ENCODE results near the gene GABRG3. TPM values are rescaled to one million over a fixed set of nuclear protein-coding genes. Genes with fewer than 3 reads are reported as not detected.

Gene GABRG3
- total RNA-seq, 3 donors from 2014 or later = 0.15 to 0.33 TPM; not detected in 1

DNA sequence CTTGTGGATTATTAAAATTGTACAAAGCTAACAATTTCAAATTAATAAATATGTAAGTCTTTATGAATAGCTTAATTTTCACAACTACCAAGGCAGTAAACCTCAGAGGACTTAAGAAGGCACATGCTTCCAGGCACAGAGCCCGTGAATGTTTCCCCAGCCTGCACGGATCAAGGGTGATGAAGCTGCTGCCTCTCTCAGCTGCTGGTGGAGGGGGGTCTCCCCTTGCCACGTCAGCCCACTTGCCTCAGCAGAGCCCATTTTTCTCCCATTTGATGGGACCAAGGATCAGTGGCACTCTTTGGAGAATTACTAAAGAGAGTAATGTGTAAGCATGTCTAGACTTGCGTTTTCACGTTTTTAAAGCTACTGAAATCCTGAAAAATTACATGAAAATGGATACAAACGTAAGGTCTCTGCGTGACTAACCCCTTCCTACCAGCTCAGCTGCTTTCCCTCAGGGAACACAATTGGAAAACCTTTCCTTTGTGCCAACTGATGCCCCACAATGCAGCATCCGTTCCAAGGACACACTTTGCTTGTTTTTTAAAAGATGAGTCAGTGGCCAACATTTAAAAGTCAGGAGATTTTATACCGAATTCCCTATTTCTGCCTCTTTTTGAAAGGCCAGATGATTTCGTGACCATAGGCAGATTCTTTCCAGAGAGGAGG lies 494.1 kb downstream of the GABRG3 start:
- H3K27me3 ChIP-seq = no peaks in the 10 kb centered on the region
- no peaks in the 10 kb centered on the region for H3K4me1 ChIP-seq
- TF ChIP-seq POLR2A (IDR thresholded peaks at IDR 0.05) (no peak), POLR2AphosphoS5 (IDR thresholded peaks at IDR 0.05) (no peak), CTCF (IDR thresholded peaks at IDR 0.05) (no peak)
- no peak for DNase-seq (ENCODE audit: low spot score in 2 of 2)
- intact Hi-C loops (cut with DNase I; ENCODE audit: low total_unique reads) = no loop called here
- no peak overlapping the region for H3K27ac ChIP-seq
- no peak overlapping the region for H3K4me3 ChIP-seq
- no peaks in the 10 kb centered on the region for H3K9me3 ChIP-seq
- no peaks in the 10 kb centered on the region for H3K36me3 ChIP-seq

DNA sequence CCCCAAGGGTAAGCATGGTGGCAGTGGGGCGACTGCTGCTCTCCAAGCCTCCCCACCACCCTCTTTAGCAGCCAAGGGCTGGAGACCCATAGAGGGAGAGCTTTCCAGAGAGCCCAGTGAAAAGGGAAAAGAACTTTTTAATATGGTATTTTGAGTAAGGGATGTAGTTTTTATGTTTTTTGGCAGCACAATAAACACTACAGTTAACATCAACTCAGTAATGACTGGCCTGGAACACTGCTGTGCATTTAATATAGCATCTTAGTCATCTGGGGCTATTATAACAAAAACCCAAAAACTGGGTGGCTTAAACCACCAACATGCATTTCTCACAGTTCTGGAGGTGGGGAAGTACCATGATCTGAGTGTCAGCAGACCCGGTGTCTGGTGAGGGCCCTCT lies 495.8 kb downstream of the GABRG3 start:
- Histone ChIP-seq H3K36me3 (no peaks in the 10 kb centered on the region), H3K27me3 (no peaks in the 10 kb centered on the region), H3K4me1 (no peaks in the 10 kb centered on the region), H3K4me3 (no peak overlapping the region), H3K27ac (no peak overlapping the region), H3K9me3 (no peaks in the 10 kb centered on the region)
- DNase-seq (ENCODE audit: low spot score in 2 of 2) = no peak
- intact Hi-C loops (cut with DNase I; ENCODE audit: low total_unique reads) = no loop called here
- no peak for TF ChIP-seq CTCF (IDR thresholded peaks at IDR 0.05)
- no peak for TF ChIP-seq POLR2A (IDR thresholded peaks at IDR 0.05)
- no peak for TF ChIP-seq POLR2AphosphoS5 (IDR thresholded peaks at IDR 0.05)

- H3K27ac ChIP-seq = no peak overlapping the region
- no peaks in the 10 kb centered on the region for H3K27me3 ChIP-seq
- intact Hi-C loops (cut with DNase I; ENCODE audit: low total_unique reads) = no loop called here
- TF ChIP-seq CTCF (IDR thresholded peaks at IDR 0.05) (no peak), POLR2A (IDR thresholded peaks at IDR 0.05) (no peak), POLR2AphosphoS5 (IDR thresholded peaks at IDR 0.05) (no peak)
- H3K36me3 ChIP-seq = no peaks in the 10 kb centered on the region
- H3K9me3 ChIP-seq = no peaks in the 10 kb centered on the region
- DNase-seq (ENCODE audit: low spot score in 2 of 2) = no peak
- no peak overlapping the region for H3K4me3 ChIP-seq
- no peaks in the 10 kb centered on the region for H3K4me1 ChIP-seq
These were observed 497.2 kb downstream of the GABRG3 start for GRCh38 chr15:27468151-27468591.

GRCh38 chr15:27473845-27474244 lies 502.9 kb downstream of the GABRG3 start:
- no peak for TF ChIP-seq POLR2AphosphoS5 (IDR thresholded peaks at IDR 0.05)
- no peak for TF ChIP-seq POLR2A (IDR thresholded peaks at IDR 0.05)
- no peak for TF ChIP-seq CTCF (IDR thresholded peaks at IDR 0.05)
- no peaks in the 10 kb centered on the region for H3K36me3 ChIP-seq
- H3K9me3 ChIP-seq = no peaks in the 10 kb centered on the region
- DNase-seq (ENCODE audit: low spot score in 2 of 2) = no peak
- no peaks in the 10 kb centered on the region for H3K27me3 ChIP-seq
- no peak overlapping the region for H3K27ac ChIP-seq
- H3K4me1 ChIP-seq = no peaks in the 10 kb centered on the region
- H3K4me3 ChIP-seq = no peak overlapping the region
- intact Hi-C loops (cut with DNase I; ENCODE audit: low total_unique reads) = no loop called here

GRCh38 chr15:27475395-27475794 lies 504.4 kb downstream of the GABRG3 start:
- Histone ChIP-seq H3K27me3 (no peaks in the 10 kb centered on the region), H3K4me3 (no peak overlapping the region), H3K36me3 (no peaks in the 10 kb centered on the region), H3K4me1 (no peaks in the 10 kb centered on the region), H3K9me3 (no peaks in the 10 kb centered on the region), H3K27ac (no peak overlapping the region)
- no peak for DNase-seq (ENCODE audit: low spot score in 2 of 2)
- intact Hi-C loops (cut with DNase I; ENCODE audit: low total_unique reads) = no loop called here
- TF ChIP-seq POLR2AphosphoS5 (IDR thresholded peaks at IDR 0.05) (no peak), CTCF (IDR thresholded peaks at IDR 0.05) (no peak), POLR2A (IDR thresholded peaks at IDR 0.05) (no peak)

All from breast epithelium (tissue), 4 donors.